Right kidney (tissue), 9 donors: ENCODE results near the gene WNT11.

Source experiments
- DNase-seq: peaks from one replicate; pipeline ENCODE4 v3.0.0-alpha.2; 2016
- long read RNA-seq, 8 donors: transcript quantifications; one replicate each; lab custom pipeline, GENCODE V29; 2026

Gene WNT11
- long read RNA-seq, donor 1, transcript WNT11-201 (5 exons, 1,930 nt): major isoform, 6 of 6 reads
- long read RNA-seq, donor 1, partial matches to known transcripts: 0 of 6 reads
- long read RNA-seq, donor 1, other reads (novel, unspliced or antisense): 0 of 6 reads
- long read RNA-seq, donor 2, partial matches to known transcripts: 0 of 1 reads
- long read RNA-seq, donor 2, other reads (novel, unspliced or antisense): 0 of 1 reads
- long read RNA-seq, donor 3, partial matches to known transcripts: 0 of 1 reads
- long read RNA-seq, donor 3, other reads (novel, unspliced or antisense): 0 of 1 reads
- long read RNA-seq, donor 4: 0 reads
- long read RNA-seq, donor 5, partial matches to known transcripts: 0 of 9 reads
- long read RNA-seq, donor 5, other reads (novel, unspliced or antisense): 8 of 9 reads
- long read RNA-seq, donor 6, partial matches to known transcripts: 0 of 2 reads
- long read RNA-seq, donor 6, other reads (novel, unspliced or antisense): 0 of 2 reads
- long read RNA-seq, donor 7, partial matches to known transcripts: 0 of 13 reads
- long read RNA-seq, donor 7, other reads (novel, unspliced or antisense): 11 of 13 reads
- long read RNA-seq, donor 8, partial matches to known transcripts: 0 of 6 reads
- long read RNA-seq, donor 8, other reads (novel, unspliced or antisense): 5 of 6 reads

- peak; percentile 80 for DNase-seq
Measured at GRCh38 chr11:76206327-76207081, at the start of gene WNT11. WNT11 (minus strand) TSS chr11:76206502; CDS start chr11:76206407, 95 bp downstream.

DNA sequence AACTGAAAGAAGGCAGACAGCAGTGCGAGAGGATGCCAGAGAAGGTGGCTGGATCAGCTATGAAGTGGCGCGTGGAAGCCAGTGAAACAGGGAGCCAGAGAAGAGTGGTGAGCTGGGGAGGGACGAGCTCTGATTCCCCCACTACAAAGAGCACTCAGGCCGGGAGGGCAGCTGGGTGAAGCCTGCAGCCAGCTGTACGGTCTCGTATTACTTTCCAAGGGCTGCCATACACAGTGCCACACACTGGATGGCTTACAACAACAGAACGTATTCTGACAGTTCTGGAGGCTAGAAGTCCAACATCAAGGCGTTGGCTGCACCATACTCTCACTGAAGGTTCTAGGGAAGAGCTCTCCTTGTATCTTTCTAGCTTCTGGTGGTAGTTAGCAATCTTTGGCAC is 47.1 kb upstream of the WNT11 start:
- DNase-seq: no peak

DNA sequence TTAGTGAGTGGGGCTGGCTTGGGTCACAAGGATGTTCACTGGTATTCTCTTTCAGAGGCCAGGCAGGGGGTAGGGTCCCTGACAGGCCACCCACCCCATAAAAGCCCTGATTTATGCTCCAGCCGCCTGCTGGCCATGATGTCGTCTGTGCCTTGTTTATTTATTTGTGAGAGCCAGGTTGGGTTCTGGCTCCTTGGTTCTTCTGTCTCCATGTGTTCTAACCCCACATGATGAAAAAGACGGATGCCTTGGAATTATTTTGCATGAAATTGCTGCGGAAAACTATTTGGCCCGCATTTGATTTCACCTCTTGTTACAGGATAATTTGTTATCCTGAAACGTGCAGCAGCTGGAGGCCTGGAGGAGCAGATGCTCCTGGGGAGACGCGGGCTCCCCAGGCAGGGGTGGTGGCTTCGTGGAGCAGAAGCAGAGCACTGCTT is 46.3 kb upstream of the WNT11 start:
- DNase-seq: no peak

DNA sequence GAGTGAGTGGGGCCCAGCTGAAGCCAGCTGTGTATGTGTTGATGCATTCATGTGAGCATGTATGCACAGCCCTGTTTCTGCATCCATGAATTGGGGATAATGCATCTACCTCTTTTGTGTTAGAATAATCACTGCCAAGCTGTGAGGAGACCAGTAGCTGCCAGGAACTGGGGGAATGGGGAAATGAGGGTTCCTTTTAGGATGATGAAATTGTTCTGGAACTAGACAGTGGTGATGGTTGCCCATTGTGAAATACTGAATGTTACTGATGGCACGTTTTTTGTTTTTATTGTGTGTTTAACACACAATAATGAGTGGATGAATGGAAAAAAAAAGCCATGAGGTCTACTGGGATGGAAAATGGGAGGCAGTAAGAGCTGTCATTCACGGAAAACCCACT is 45.3 kb upstream of the WNT11 start:
- DNase-seq: no peak

DNA sequence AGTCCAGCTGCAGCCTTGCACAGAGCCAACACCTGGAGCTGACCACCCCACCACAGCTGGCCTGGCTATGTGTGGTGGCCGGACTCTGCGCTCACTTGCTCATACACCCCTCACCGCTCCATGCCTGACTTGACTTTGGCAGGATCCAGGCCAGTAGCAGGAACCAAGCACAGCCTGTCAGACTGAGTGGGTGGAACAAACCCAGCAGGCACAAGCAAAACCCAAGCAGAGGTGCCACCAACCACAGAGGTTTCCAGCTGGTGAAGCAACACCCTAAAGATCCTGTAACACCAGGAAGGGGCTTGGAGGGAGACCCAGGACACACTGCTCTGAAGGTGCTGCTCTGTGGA is 44.9 kb upstream of the WNT11 start:
- no peak for DNase-seq

GRCh38 chr11:76250520-76251225 is 44.4 kb upstream of the WNT11 start:
- DNase-seq: no peak

GRCh38 chr11:76249195-76249741 is 43.0 kb upstream of the WNT11 start:
- no peak for DNase-seq

- no peak for DNase-seq
Measured at GRCh38 chr11:76248210-76248609, 41.9 kb upstream of the WNT11 start.

DNA sequence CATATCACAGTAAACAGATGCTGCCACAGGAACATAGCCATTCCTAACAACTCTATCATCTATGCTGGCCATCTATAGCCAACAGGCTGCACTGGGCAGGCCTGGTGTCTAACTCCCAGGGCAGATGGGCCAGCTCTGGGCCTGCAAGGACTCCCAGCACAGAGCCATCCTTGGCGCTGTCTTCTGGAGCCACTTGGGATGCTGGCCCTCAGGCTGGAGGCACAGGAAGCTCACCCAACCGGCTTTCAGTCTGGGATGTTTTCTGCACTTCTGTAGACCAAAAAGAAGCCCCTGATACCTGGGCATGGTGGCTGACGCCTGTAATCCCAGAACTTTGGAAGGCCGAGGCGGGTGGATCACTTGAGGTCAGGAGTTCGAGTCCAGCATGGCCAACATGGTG is 40.8 kb upstream of the WNT11 start:
- no peak for DNase-seq

DNA sequence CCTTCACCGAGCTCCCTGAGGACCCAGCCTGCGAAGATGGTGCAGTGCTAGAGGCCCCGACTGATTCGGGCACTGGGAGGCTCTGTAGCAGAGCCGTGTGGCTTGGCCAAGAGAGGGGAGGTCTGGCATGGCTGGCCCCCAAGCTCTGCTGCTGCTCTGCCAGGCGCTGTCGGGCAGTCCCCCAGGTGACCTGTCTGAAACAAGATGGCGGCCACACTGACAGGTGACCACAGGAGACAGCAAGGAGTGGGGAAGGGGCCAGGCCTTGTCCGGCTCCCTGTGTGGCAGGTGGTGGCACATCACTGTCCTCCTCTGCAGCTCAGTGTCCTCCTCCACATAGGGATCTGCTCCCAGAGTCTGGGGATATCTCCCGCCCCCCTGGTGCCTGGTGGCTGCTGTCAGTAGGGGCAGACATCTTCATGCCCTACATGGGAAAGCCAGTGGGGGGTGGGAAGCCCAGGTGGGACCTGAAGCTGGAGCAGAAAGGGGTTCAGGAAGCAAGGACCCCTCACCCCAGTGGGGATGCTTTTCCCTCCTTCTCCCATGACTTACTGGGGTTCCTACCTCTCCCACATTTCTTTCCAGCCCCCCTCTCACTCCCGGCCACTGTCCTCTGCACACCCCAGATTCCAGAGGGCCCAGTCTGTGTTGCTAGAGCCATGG is 40.1 kb upstream of the WNT11 start:
- no peak for DNase-seq

DNA sequence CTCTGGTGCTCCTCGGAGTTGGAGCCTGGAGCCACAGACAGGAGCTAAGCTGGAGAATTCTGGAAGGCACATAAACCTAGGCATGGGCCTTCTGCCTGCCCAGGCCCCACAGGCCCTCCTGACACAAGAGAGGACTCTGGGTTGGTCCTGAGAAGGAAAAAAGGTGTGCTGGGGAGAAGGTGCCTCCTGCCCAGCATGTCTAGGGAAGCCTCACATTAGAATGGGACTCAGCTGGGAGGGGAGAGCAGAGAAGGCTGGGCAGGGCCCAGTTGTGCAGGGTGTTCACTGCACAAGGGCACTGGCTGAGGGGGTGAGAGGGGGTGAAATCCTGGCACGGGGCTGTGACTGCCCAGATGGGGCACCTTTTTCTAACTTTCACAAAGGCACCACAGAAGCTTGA is 39.4 kb upstream of the WNT11 start:
- DNase-seq: no peak

DNA sequence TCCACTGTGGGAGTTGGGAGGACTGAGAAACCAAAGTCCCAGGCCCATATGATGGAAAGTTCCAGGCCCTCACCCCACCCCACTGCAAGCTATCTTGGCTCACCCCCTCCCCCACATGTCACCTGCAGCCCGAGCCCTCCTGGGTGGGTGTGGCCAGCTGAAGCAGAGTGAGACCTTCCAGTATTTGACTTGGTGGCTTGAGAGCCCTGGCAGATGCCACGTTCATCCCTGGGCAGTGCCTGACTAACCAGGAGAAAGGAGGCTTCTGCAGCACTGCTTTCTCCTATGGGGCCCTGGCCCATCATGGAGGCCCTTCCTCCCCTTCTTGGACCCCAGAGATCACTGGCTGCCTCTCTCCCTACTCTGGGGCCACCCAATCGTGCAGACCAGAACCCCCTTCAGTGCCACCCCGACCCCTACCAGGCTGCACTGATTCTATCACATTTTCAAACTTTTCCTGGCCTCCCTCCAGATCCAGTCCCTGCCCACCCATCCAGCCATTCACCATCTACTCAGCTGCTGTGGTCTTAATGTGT is 38.1 kb upstream of the WNT11 start:
- no peak for DNase-seq

GRCh38 chr11:76243957-76244285 is 37.6 kb upstream of the WNT11 start:
- DNase-seq: no peak

- DNase-seq: no peak
Measured at GRCh38 chr11:76243193-76243956, 37.1 kb upstream of the WNT11 start.

GRCh38 chr11:76242004-76242779 is 35.9 kb upstream of the WNT11 start:
- no peak for DNase-seq

- no peak for DNase-seq
Measured at GRCh38 chr11:76241243-76242000, 35.1 kb upstream of the WNT11 start.

DNA sequence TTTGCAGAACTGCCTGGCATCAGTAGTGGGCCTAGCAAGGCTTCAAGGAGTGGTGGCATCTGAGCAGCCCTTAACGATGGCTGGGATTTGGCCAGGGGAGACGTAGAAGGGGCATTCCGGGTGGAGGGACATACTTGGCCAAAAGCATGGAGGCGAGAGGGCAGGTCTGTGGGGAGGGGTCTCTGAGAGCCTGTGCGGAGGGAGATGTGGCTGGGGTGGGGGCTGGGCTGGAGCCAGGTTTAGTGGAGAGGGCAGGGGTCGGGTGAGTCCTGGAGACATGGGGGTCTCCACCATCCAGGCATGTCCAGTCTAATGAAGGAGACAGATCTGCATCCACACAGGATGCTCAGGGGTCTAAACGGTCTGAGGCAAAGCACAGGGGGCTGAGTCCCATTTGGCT is 34.4 kb upstream of the WNT11 start:
- DNase-seq: no peak

DNA sequence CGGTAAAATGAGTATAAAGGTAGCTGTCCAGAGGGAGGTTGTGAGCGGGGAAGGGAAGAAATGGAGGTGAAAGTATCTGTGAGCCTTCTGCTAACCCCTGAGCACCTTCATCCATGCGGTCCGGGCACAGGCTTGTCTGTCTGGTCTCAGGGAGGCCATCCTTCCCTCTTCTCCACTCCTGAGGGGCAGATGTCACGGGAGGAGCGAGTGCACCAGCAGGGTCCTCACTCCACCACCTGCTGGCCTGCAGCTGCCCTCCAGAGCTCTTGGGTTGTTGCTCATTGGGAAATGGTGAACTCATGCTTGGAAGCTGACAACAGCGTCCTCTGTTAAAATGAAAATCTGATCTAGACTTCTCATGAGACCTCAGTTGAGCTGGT is 33.8 kb upstream of the WNT11 start:
- DNase-seq: no peak

DNA sequence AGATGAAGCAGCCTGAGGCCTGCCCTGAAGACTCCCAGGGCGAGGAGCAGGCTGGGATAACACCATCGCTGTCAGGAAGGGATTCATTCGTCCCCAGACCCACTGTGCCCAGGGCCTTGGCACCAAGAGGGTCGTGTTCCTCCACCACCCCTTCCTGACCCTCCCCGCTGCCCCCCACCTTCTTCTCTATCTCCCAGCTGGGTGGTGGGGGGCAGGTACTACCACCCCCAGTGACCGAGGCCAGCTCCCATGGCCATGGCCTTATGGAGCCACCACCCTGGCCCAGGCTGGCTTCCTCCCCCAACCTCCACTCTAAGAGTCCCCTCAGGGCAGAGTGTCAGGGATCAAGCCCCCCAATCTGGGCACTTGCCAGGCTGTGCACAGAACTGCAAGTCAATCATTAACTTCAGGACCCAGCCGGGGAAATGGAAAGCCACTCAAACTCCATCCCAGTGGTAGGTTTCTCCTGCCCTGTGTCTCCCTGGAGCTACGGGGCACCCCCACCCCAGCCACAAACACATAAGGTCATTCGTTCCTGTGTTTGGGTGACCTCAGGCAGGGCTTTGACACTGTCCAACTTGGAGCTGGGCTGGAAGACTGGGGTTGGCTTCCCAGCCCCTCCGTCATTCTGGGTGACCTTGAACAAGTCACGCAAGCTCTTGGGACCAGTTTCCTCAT is 33.3 kb upstream of the WNT11 start:
- no peak for DNase-seq
